ENCODE results near the gene USP40.

Gene USP40

DNA sequence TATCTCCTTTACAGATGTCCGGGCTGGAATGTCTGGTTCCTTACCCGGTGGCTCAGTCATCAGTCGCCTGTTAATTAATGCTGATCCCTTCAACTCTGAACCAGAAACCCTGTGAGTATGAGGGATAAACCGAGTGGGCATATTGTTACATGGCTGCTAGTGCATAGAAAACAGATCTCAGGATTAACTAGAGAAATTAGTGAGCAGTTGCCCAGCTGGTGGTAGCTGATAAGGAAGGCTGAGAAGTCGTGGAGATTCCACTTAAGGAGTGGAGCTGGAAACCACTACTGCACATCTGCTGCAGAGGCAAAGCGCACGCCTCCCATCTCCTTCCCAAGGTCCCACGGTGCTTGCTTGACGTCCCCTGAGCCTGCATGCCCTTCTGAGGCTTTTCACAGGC, 114.6 kb downstream of the USP40 start:
- no peak for DNase-seq (ENCODE audit: low read depth)
- TF ChIP-seq MYC (IDR thresholded peaks at IDR 0.05; ENCODE audit: low read depth, low read length) = no peak
- H3K4me3 ChIP-seq (ENCODE audit: low read depth, low read length) = no peak overlapping the region

DNA sequence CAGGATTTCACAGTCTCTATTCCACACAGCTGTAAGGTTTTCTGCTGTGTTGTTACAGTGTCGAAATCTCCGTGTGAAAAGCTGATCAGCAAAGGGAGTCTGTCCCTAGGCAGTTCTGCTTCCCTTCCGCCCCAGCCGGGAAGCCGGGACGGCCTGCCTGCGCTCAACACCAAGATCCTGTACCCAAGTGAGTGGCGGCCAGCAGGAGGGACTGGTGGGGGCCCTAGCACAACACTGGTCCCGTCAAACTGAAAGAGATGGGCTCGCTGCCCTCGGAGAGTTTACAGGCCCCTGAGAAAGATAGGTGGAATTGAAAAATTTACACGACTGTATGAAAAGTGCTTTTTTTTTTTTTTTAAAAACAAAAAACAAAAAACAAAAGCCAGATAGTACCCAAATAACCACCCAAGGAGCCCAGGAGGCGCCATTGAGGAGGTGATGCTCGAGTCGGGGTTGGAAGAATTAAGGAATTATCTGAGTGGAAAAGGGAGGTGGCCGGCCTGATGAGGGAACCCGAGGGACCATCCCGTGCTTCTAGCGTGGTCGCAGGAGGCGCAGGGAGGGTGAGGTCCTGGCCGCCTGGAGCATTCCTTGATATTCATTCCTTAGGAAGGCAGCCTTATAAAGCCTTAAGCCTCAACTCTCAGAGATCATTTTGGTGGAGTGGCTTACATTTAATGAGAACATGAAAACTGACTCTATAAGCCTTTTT, 115.6 kb downstream of the USP40 start:
- TF ChIP-seq, protein P1, sequence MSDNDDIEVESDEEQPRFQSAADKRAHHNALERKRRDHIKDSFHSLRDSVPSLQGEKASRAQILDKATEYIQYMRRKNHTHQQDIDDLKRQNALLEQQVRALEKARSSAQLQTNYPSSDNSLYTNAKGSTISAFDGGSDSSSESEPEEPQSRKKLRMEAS (IDR thresholded peaks at IDR 0.05; ENCODE audit: low read depth, low read length) = no peak
- TF ChIP-seq, protein P2, sequence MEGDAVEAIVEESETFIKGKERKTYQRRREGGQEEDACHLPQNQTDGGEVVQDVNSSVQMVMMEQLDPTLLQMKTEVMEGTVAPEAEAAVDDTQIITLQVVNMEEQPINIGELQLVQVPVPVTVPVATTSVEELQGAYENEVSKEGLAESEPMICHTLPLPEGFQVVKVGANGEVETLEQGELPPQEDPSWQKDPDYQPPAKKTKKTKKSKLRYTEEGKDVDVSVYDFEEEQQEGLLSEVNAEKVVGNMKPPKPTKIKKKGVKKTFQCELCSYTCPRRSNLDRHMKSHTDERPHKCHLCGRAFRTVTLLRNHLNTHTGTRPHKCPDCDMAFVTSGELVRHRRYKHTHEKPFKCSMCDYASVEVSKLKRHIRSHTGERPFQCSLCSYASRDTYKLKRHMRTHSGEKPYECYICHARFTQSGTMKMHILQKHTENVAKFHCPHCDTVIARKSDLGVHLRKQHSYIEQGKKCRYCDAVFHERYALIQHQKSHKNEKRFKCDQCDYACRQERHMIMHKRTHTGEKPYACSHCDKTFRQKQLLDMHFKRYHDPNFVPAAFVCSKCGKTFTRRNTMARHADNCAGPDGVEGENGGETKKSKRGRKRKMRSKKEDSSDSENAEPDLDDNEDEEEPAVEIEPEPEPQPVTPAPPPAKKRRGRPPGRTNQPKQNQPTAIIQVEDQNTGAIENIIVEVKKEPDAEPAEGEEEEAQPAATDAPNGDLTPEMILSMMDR (IDR thresholded peaks at IDR 0.05; ENCODE audit: low read depth, low read length) = no peak
- TF ChIP-seq MYC (IDR thresholded peaks at IDR 0.05; ENCODE audit: low read depth, low read length) = no peak
- TF ChIP-seq POLR2A (IDR thresholded peaks at IDR 0.05; ENCODE audit: extremely low read depth, insufficient read length) = no peak
- no peak for DNase-seq (ENCODE audit: low read depth)
- H3K4me3 ChIP-seq (ENCODE audit: low read depth, low read length) = no peak overlapping the region

DNA sequence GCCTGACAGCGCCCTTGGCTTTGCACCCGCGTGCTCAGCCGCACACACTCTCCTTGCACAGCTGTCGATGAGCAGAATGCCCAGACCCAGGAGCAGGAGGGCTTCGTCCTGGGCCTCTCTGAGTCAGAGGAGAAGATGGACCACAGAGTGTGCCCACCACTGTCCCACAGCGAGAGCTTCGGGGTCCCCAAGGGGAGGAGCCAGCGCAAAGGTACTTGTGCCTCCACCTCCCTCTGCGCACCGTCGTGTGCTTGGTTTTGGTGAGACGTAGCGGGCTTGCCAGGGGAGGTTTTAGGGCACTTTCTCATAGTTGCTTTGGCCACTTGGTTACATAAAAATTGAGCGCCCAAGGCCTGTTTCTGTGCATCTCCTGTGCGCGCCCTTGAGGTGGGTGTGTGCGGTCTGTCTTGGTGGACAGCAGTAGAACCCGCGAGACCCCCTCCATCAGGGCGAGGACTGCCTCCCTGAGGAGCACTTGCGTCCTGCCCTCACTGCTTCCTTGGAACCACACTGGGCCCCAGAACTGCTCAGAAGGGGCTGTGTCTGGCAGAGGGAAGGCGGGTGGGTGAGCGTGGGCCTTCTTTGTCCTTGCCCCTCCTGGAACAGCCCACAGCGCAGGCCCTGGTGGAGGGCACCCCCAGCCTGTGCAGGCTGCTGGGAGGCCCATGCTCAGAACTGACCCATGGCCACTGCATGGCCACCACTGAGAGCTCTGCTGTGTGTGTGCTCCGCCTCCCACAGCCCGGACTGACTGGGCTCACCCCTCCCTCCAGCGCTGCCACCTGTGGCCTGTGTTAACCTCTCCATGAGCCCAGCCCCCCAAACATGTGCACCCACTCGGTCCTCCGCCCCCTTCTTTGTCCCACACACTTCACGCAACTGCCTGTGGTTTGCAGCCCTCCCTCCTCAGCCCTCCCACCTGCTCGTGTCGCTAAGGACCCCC, 116.4 kb downstream of the USP40 start:
- TF ChIP-seq MYC (IDR thresholded peaks at IDR 0.05; ENCODE audit: low read depth, low read length) (no peak), POLR2A (IDR thresholded peaks at IDR 0.05; ENCODE audit: extremely low read depth, insufficient read length) (no peak)
- TF ChIP-seq, protein P1 (IDR thresholded peaks at IDR 0.05; ENCODE audit: low read depth, low read length) = no peak
- TF ChIP-seq, protein P2 (IDR thresholded peaks at IDR 0.05; ENCODE audit: low read depth, low read length) = no peak
- peak; percentile 46 for DNase-seq (ENCODE audit: low read depth)
- no peak overlapping the region for H3K4me3 ChIP-seq (ENCODE audit: low read depth, low read length)

DNA sequence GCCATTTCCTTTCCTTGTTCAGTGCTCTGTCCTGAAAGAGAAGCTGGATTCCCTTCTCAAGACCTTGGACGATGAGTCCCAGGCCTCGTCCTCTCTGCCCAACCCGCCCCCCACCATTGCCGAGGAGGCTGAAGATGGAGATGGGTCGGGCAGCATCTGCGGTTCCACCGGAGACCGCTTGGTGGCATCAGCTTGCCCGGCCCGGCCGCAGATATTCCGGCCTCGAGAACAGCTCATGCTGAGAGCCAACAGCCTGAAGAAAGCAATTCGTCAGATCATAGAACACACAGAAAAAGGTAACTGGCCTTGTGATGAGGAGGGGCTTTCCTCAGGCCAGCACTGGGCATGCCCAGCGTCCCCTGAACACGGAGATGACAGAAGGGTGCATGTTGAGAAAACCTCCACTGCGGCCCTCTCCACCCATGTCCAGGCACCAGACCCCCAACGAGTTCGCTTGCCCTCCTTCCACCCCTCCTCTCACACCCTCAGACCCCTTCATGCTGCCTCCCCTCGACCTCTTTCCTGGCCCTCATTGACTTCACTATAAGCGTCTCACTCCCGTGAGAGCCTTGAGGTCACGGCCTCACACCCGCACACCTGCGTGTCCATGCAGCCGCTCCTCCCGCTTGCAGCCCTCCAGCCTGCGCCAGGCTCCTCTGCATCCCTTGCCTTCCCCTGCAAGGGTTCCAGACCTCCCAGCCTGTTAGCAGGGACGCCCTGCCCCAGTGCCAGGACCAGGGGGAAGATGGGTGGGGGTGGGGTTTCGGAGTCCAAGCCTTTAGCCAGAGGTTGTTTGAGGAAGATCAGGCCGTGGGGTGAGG, 117.3 kb downstream of the USP40 start:
- DNase-seq (ENCODE audit: low read depth) = no peak
- H3K4me3 ChIP-seq (ENCODE audit: low read depth, low read length) = no peak overlapping the region
- no peak for TF ChIP-seq MYC (IDR thresholded peaks at IDR 0.05; ENCODE audit: low read depth, low read length)
- TF ChIP-seq, protein P1 (IDR thresholded peaks at IDR 0.05; ENCODE audit: low read depth, low read length) = no peak
- TF ChIP-seq POLR2A (IDR thresholded peaks at IDR 0.05; ENCODE audit: extremely low read depth, insufficient read length) = no peak
- TF ChIP-seq, protein P2 (IDR thresholded peaks at IDR 0.05; ENCODE audit: low read depth, low read length) = no peak

DNA sequence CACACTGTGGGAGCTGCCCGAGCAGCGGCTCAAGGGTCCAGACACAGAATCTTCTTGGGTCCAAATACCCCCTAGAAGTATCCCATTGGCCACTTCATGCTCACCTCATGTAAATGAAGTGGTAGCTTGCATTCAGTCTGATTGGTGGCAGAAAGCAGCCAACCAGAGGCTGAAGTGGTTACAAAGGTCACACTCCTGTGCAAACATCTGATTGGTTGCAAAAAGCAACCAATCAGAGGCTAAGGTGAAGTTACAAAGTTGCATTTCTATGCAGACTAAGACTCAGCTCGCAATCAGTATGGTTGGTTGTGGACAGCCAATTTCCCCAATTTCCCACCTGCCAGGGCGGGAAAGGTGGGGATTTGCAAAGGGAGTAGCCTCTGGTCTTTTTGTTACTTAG, 118.0 kb downstream of the USP40 start:
- no peak overlapping the region for H3K4me3 ChIP-seq (ENCODE audit: low read depth, low read length)
- TF ChIP-seq, protein P1 (IDR thresholded peaks at IDR 0.05; ENCODE audit: low read depth, low read length) = no peak
- TF ChIP-seq, protein P2 (IDR thresholded peaks at IDR 0.05; ENCODE audit: low read depth, low read length) = no peak
- no peak for TF ChIP-seq MYC (IDR thresholded peaks at IDR 0.05; ENCODE audit: low read depth, low read length)
- no peak for TF ChIP-seq POLR2A (IDR thresholded peaks at IDR 0.05; ENCODE audit: extremely low read depth, insufficient read length)
- DNase-seq (ENCODE audit: low read depth) = peak; percentile 31

Measured in NB4 (cell line).